Endothelial cell of umbilical vein (primary cell): ENCODE results near the gene ROBO2.

ENCODE experiments used
- CTCF ChIP-seq, 2 donors: IDR thresholded peaks; 1 replicate in 1 of 2; 2 replicates in 1 of 2; pipeline ENCODE4 v1.5.1; 2011; ENCODE audit warnings: low read length in 2 of 2, mild to moderate bottlenecking in 2 of 2, moderate library complexity in 2 of 2, control low read depth in 1 of 2, inconsistent platforms in 1 of 2, low read depth in 1 of 2; ENCODE audit not compliant: insufficient read depth in 1 of 2; ENCODE audit errors: extremely low read depth in 1 of 2
- EZH2 ChIP-seq: IDR thresholded peaks from 2 replicates; pipeline ENCODE4 v1.6.1; 2012; ENCODE audit warnings: borderline replicate concordance, low read depth, mild to moderate bottlenecking, moderate library complexity, low read length, inconsistent platforms; ENCODE audit not compliant: severe bottlenecking
- FOS ChIP-seq: IDR thresholded peaks from 2 replicates; pipeline ENCODE4 v1.6.1; 2011; ENCODE audit warnings: mild to moderate bottlenecking, low read length, moderate library complexity, borderline replicate concordance; ENCODE audit not compliant: insufficient read depth
- MAX ChIP-seq: IDR thresholded peaks from 2 replicates; pipeline ENCODE4 v1.6.1; 2011; ENCODE audit not compliant: insufficient read depth, insufficient read length
- MYC ChIP-seq: IDR thresholded peaks from one replicate; pipeline ENCODE4 v1.6.1; 2011; ENCODE audit warnings: mild to moderate bottlenecking, low read depth, low read length
- POLR2A ChIP-seq: IDR thresholded peaks from 2 replicates; pipeline ENCODE4 v1.6.1; 2012; ENCODE audit warnings: low read depth, mild to moderate bottlenecking, control low read depth, low read length
- POLR2AphosphoS5 ChIP-seq: IDR thresholded peaks from 2 replicates; pipeline ENCODE4 v1.6.1; 2012; ENCODE audit warnings: low read depth, mild to moderate bottlenecking, control low read depth, low read length, moderate library complexity; ENCODE audit not compliant: insufficient read depth

- TF ChIP-seq EZH2 (no peak), CTCF (IDR thresholded peaks at IDR 0.05; ENCODE audit: extremely low read depth in 1 of 2, insufficient read depth in 1 of 2, low read depth in 1 of 2, low read length in 2 of 2) (no peak), MYC (no peak), FOS (no peak), MAX (no peak), POLR2AphosphoS5 (no peak), POLR2A (no peak)
Measured at GRCh38 chr3:77122652-77123051, 82.8 kb downstream of the ROBO2 start.
